T-helper 1 cell treated with Interleukin-12 subunit alpha and Interleukin-12 subunit beta and Interleukin-4 antibody, amounts not matched to agents 30 μg/mL and 1 μg/mL, for 36 hours (primary cell): Measurements from ENCODE around the gene ZNF26.
A peak's percentile ranks its signal among the peaks of the same experiment; 100 is the strongest.
"Not testable (repeated sequence)": the region's sequence is repeated elsewhere in the genome, so short reads cannot be mapped to it uniquely, and the experiment has no call there.

Experiments used
- H3K27ac Mint-ChIP-seq: one replicate; pipeline ENCODE4 v1.8.0; 2021; ENCODE audit warnings: mild to moderate bottlenecking, mixed read lengths
- H3K27me3 Mint-ChIP-seq: one replicate; pipeline ENCODE4 v1.8.0; 2021; ENCODE audit warnings: low read depth, mixed read lengths
- H3K36me3 Mint-ChIP-seq: one replicate; pipeline ENCODE4 v1.8.0; 2021; ENCODE audit warnings: low read depth, mixed read lengths
- H3K4me1 Mint-ChIP-seq: one replicate; pipeline ENCODE4 v1.8.0; 2021; ENCODE audit warnings: low read depth, mixed read lengths
- H3K4me3 Mint-ChIP-seq: one replicate; pipeline ENCODE4 v1.8.0; 2021; ENCODE audit warnings: mild to moderate bottlenecking, moderate library complexity, mixed read lengths
- H3K9me3 Mint-ChIP-seq: one replicate; pipeline ENCODE4 v1.8.0; 2021; ENCODE audit warnings: mixed read lengths

ZNF26 gene

GRCh38 chr12:132951649-132952048, 34.5 kb upstream of the ZNF26 start:
- Mint-ChIP-seq H3K4me1 (peaks cover 12% of the 10 kb centered on the region), H3K36me3 (peaks cover 41% of the 10 kb centered on the region), H3K9me3 (peaks cover 51% of the 10 kb centered on the region), H3K27ac (no peak overlapping the region), H3K27me3 (no peaks in the 10 kb centered on the region), H3K4me3 (no peak overlapping the region)

GRCh38 chr12:132952371-132953162, 33.6 kb upstream of the ZNF26 start:
- H3K27ac Mint-ChIP-seq = peak overlapping the region; percentile 22
- no peak overlapping the region for H3K4me3 Mint-ChIP-seq
- H3K27me3 Mint-ChIP-seq = no peaks in the 10 kb centered on the region

GRCh38 chr12:132953163-132953425, 33.1 kb upstream of the ZNF26 start:
- Mint-ChIP-seq H3K4me1 (peaks cover 12% of the 10 kb centered on the region), H3K4me3 (no peak overlapping the region), H3K36me3 (peaks cover 37% of the 10 kb centered on the region), H3K27ac (no peak overlapping the region), H3K9me3 (peaks cover 49% of the 10 kb centered on the region), H3K27me3 (no peaks in the 10 kb centered on the region)

More at GRCh38 chr12:132952371-132953162, 33.6 kb upstream of the ZNF26 start:
- Mint-ChIP-seq H3K36me3 (peaks cover 41% of the 10 kb centered on the region), H3K4me1 (peaks cover 12% of the 10 kb centered on the region), H3K9me3 (peaks cover 53% of the 10 kb centered on the region)

- Mint-ChIP-seq H3K9me3 (peaks cover 42% of the 10 kb centered on the region), H3K27ac (peak overlapping the region; percentile 22), H3K4me1 (peaks cover 12% of the 10 kb centered on the region), H3K4me3 (no peak overlapping the region), H3K27me3 (no peaks in the 10 kb centered on the region), H3K36me3 (peaks cover 31% of the 10 kb centered on the region)
These were observed 32.4 kb upstream of the ZNF26 start for GRCh38 chr12:132953771-132954170.

- peak overlapping the region; percentile 76 for H3K4me3 Mint-ChIP-seq
- peak overlapping the region; percentile 76 for H3K27ac Mint-ChIP-seq
- no peaks in the 10 kb centered on the region for H3K27me3 Mint-ChIP-seq
- peaks cover 36% of the 10 kb centered on the region for H3K9me3 Mint-ChIP-seq
- H3K4me1 Mint-ChIP-seq = peaks cover 13% of the 10 kb centered on the region
- H3K36me3 Mint-ChIP-seq = peaks cover 25% of the 10 kb centered on the region
These were observed 31.6 kb upstream of the ZNF26 start for GRCh38 chr12:132954471-132955048.

- Mint-ChIP-seq H3K9me3 (peaks cover 36% of the 10 kb centered on the region), H3K27ac (peak overlapping the region; percentile 76), H3K27me3 (no peaks in the 10 kb centered on the region), H3K4me1 (peaks cover 14% of the 10 kb centered on the region), H3K4me3 (peak overlapping the region; percentile 76), H3K36me3 (peaks cover 26% of the 10 kb centered on the region)
These were observed 30.8 kb upstream of the ZNF26 start for GRCh38 chr12:132955094-132956010.

- peaks cover 36% of the 10 kb centered on the region for H3K9me3 Mint-ChIP-seq
- peak within 1 kb of the TSS; percentile 94 for H3K27ac Mint-ChIP-seq
- H3K36me3 Mint-ChIP-seq = peaks cover 26% of the 10 kb centered on the region
- peak within 1 kb of the TSS; percentile 96 for H3K4me3 Mint-ChIP-seq
- H3K27me3 Mint-ChIP-seq = no peaks in the 10 kb centered on the region
- H3K4me1 Mint-ChIP-seq = peaks cover 14% of the 10 kb centered on the region
These were observed 30.0 kb upstream of the ZNF26 start, which contains the start of gene ZNF605 for GRCh38 chr12:132956011-132956788. Gene ZNF605, minus strand, starts transcription at chr12:132956306. Its CDS starts 10,671 bp downstream, at chr12:132945635.

- H3K4me1 Mint-ChIP-seq, H3K4me3 Mint-ChIP-seq, H3K27me3 Mint-ChIP-seq, H3K27ac Mint-ChIP-seq: not testable (repeated sequence)
- Mint-ChIP-seq H3K9me3 (peaks cover 26% of the 10 kb centered on the region), H3K36me3 (peaks cover 20% of the 10 kb centered on the region)
These were observed 24.4 kb upstream of the ZNF26 start for GRCh38 chr12:132961790-132962189.

GRCh38 chr12:132963947-132964346, 22.2 kb upstream of the ZNF26 start:
- H3K27me3 Mint-ChIP-seq, H3K27ac Mint-ChIP-seq, H3K4me1 Mint-ChIP-seq, H3K4me3 Mint-ChIP-seq: not testable (repeated sequence)
- Mint-ChIP-seq H3K36me3 (peaks cover 20% of the 10 kb centered on the region), H3K9me3 (peaks cover 28% of the 10 kb centered on the region)

- H3K9me3 Mint-ChIP-seq = peaks cover 33% of the 10 kb centered on the region
- H3K27ac Mint-ChIP-seq = no peak overlapping the region
- H3K27me3 Mint-ChIP-seq = no peaks in the 10 kb centered on the region
- H3K4me3 Mint-ChIP-seq = no peak overlapping the region
- peaks cover 16% of the 10 kb centered on the region for H3K36me3 Mint-ChIP-seq
- H3K4me1 Mint-ChIP-seq = no peaks in the 10 kb centered on the region
These were observed 20.4 kb upstream of the ZNF26 start for GRCh38 chr12:132965796-132966195.

- no peak overlapping the region for H3K4me3 Mint-ChIP-seq
- H3K9me3 Mint-ChIP-seq = peaks cover 32% of the 10 kb centered on the region
- peaks cover 15% of the 10 kb centered on the region for H3K36me3 Mint-ChIP-seq
- no peaks in the 10 kb centered on the region for H3K27me3 Mint-ChIP-seq
- no peak overlapping the region for H3K27ac Mint-ChIP-seq
- no peaks in the 10 kb centered on the region for H3K4me1 Mint-ChIP-seq
These were observed 19.3 kb upstream of the ZNF26 start for GRCh38 chr12:132966676-132967415.

- Mint-ChIP-seq H3K4me1 (no peaks in the 10 kb centered on the region), H3K4me3 (no peak overlapping the region), H3K27ac (no peak overlapping the region), H3K36me3 (peaks cover 18% of the 10 kb centered on the region), H3K27me3 (no peaks in the 10 kb centered on the region), H3K9me3 (peaks cover 40% of the 10 kb centered on the region)
These were observed 18.4 kb upstream of the ZNF26 start for GRCh38 chr12:132967736-132968135.

- Mint-ChIP-seq H3K36me3 (peaks cover 4% of the 10 kb centered on the region), H3K27me3 (no peaks in the 10 kb centered on the region), H3K9me3 (peaks cover 53% of the 10 kb centered on the region), H3K4me1 (no peaks in the 10 kb centered on the region), H3K27ac (no peak overlapping the region), H3K4me3 (no peak overlapping the region)
These were observed 13.8 kb upstream of the ZNF26 start for GRCh38 chr12:132972374-132972773.
